HCT116 (cell line): ENCODE results near the gene CDC42EP5. TPM values are rescaled to one million over a fixed set of nuclear protein-coding genes. Genes with fewer than 3 reads are reported as not detected.

Experiments
- ATAC-seq: fragments of 200-7000 bp; cut with Tn5 transposase; 2 replicates; pipeline ENCODE4 v1.9.1; 2020; ENCODE audit warnings: mild to moderate bottlenecking, moderate library complexity
- BruUV-seq: library from RNA; stranded (reverse); fragments of 400-500 nt; replicated peaks from 2 replicates; lab custom pipeline; 2021; lab: Mats Ljungman, UMichigan
- CTCF ChIA-PET: fragments of 300-600 bp; sonication (Branson Sonifier 250); formaldehyde crosslinking; loops from one replicate; lab custom pipeline; 2021; ENCODE audit warnings: antibody characterized with exemption; lab: Charles Lee
- POLR2A ChIA-PET: fragments of 300-600, 350-600 bp; sonication (Branson Sonifier 250); formaldehyde crosslinking; loops from one replicate; lab custom pipeline; 2021; ENCODE audit warnings: antibody characterized with exemption; lab: Charles Lee
- RAD21 ChIA-PET, 2 experiments: fragments of 300-600 bp; sonication (Branson Sonifier 250); formaldehyde crosslinking; loops; one replicate each; lab custom pipeline; 2023; ENCODE audit warnings: low total read pairs in 2 of 2; ENCODE audit not compliant: uncharacterized antibody in 2 of 2, unreplicated experiment in 2 of 2, low non-redundant PET in 1 of 2; lab: Charles Lee
- DNase-seq: peaks from one replicate; pipeline ENCODE4 v3.0.0-alpha.2; 2010; ENCODE audit warnings: low read depth, low spot score
- H2AFZ ChIP-seq: fragments of 200-600 bp; shearing (Covaris generic), sonication (generic); 2 replicates; pipeline ENCODE4 v1.6.1; 2017; ENCODE audit warnings: low read depth, mixed run types, mixed read lengths, antibody characterized with exemption, low read length; ENCODE audit not compliant: poor library complexity, severe bottlenecking
- H3K27ac ChIP-seq: 2 replicates; pipeline ENCODE4 v1.5.1; 2012; ENCODE audit warnings: low read depth, low read length
- H3K27me3 ChIP-seq: fragments of 200-600 bp; sonication (generic); 2 replicates; pipeline ENCODE4 v1.6.1; 2016; ENCODE audit warnings: mixed run types, low read length, mixed read lengths; ENCODE audit not compliant: insufficient read depth
- H3K36me3 ChIP-seq, 2 experiments: fragments of 200-500 bp in 1 of 2; fragments of 200-600 bp in 1 of 2; sonication (Bioruptor generic) in 1 of 2; sonication (generic) in 1 of 2; 2 replicates each; pipeline versions ENCODE4 v1.5.1 to v1.6.1; 2014 to 2016; ENCODE audit warnings: low read length in 2 of 2, inconsistent platforms in 1 of 2, mixed read lengths in 1 of 2, mixed run types in 1 of 2; ENCODE audit not compliant: insufficient read depth in 2 of 2, control insufficient read depth in 1 of 2
- H3K4me1 ChIP-seq, 2 experiments: fragments of 200-600 bp in 1 of 2; sonication (generic) in 1 of 2; 2 replicates each; pipeline versions ENCODE4 v1.5.1 to v1.6.1; 2012 to 2017; ENCODE audit warnings: low read length in 2 of 2, inconsistent platforms in 1 of 2, mild to moderate bottlenecking in 1 of 2, mixed read lengths in 1 of 2, mixed run types in 1 of 2, moderate library complexity in 1 of 2; ENCODE audit not compliant: insufficient read depth in 2 of 2, control insufficient read depth in 1 of 2
- H3K4me2 ChIP-seq: fragments of 200-600 bp; sonication (generic); 2 replicates; pipeline ENCODE4 v1.6.1; 2017; ENCODE audit warnings: mixed run types, low read length, mixed read lengths
- H3K4me3 ChIP-seq, 2 experiments: fragments of 200-600 bp in 1 of 2; sonication (generic) in 1 of 2; replicated peaks in 1 of 2; 2 replicates each; pipeline ENCODE4 v1.5.1; 2011 to 2016; ENCODE audit warnings: low read length in 2 of 2, control low read depth in 1 of 2, low read depth in 1 of 2, mild to moderate bottlenecking in 1 of 2, mixed read lengths in 1 of 2, mixed run types in 1 of 2
- H3K79me2 ChIP-seq: fragments of 200-600 bp; sonication (generic); 2 replicates; pipeline ENCODE4 v1.6.1; 2017; ENCODE audit warnings: mild to moderate bottlenecking, mixed run types, low read length, moderate library complexity, mixed read lengths; ENCODE audit not compliant: insufficient read depth
- H3K9ac ChIP-seq: fragments of 200-600 bp; sonication (generic); 2 replicates; pipeline ENCODE4 v1.6.1; 2016; ENCODE audit warnings: low read length, mixed read lengths
- H3K9me2 ChIP-seq: fragments of 200-600 bp; sonication (generic), shearing (Covaris generic); 2 replicates; pipeline ENCODE4 v1.6.1; 2017; ENCODE audit warnings: mixed run types, mild to moderate bottlenecking, moderate library complexity; ENCODE audit not compliant: insufficient read depth
- H3K9me3 ChIP-seq, 2 experiments: fragments of 200-500 bp in 1 of 2; fragments of 200-600 bp in 1 of 2; sonication (Bioruptor generic) in 1 of 2; sonication (generic) in 1 of 2; 2 replicates each; pipeline ENCODE4 v1.6.1; 2014 to 2017; ENCODE audit warnings: low read length in 2 of 2, mixed read lengths in 2 of 2, inconsistent platforms in 1 of 2, low read depth in 1 of 2, mild to moderate bottlenecking in 1 of 2, mixed run types in 1 of 2, moderate library complexity in 1 of 2; ENCODE audit not compliant: control insufficient read depth in 1 of 2, insufficient read depth in 1 of 2
- H4K20me1 ChIP-seq: fragments of 200-600 bp; sonication (generic), shearing (Covaris generic); 2 replicates; pipeline ENCODE4 v1.6.1; 2017; ENCODE audit warnings: mixed run types, mild to moderate bottlenecking, moderate library complexity; ENCODE audit not compliant: insufficient read depth
- CEBPB ChIP-seq: IDR thresholded peaks from 2 replicates; pipeline ENCODE4 v1.6.1; 2012; ENCODE audit warnings: low read depth
- EGR1 ChIP-seq: IDR thresholded peaks from 2 replicates; pipeline ENCODE4 v1.6.1; 2012; ENCODE audit warnings: low read depth
- ELF1 ChIP-seq: IDR thresholded peaks from 2 replicates; pipeline ENCODE4 v1.6.1; 2012; ENCODE audit warnings: low read depth, borderline replicate concordance
- FOSL1 ChIP-seq: IDR thresholded peaks from 2 replicates; pipeline ENCODE4 v1.6.1; 2012; ENCODE audit warnings: low read depth
- POLR2A ChIP-seq: IDR thresholded peaks from 2 replicates; pipeline ENCODE4 v1.7.0; 2011; ENCODE audit warnings: borderline replicate concordance; ENCODE audit not compliant: insufficient read depth, insufficient read length; ENCODE audit errors: extremely low read depth
- RAD21 ChIP-seq: IDR thresholded peaks from 2 replicates; pipeline ENCODE4 v1.6.1; 2012; ENCODE audit warnings: low read depth, mild to moderate bottlenecking
- REST ChIP-seq: IDR thresholded peaks from 2 replicates; pipeline ENCODE4 v1.6.1; 2012; ENCODE audit warnings: low read depth
- SIN3A ChIP-seq: IDR thresholded peaks from 2 replicates; pipeline ENCODE4 v1.6.1; 2012; ENCODE audit warnings: low read depth
- SRF ChIP-seq: IDR thresholded peaks from 2 replicates; pipeline ENCODE4 v1.6.1; 2012; ENCODE audit warnings: low read depth
- TCF7L2 ChIP-seq: IDR thresholded peaks from 2 replicates; pipeline ENCODE4 v1.7.0; 2011; ENCODE audit warnings: borderline replicate concordance, inconsistent platforms; ENCODE audit not compliant: insufficient read depth, insufficient read length; ENCODE audit errors: extremely low read depth
- YY1 ChIP-seq: IDR thresholded peaks from 2 replicates; pipeline ENCODE4 v1.6.1; 2011; ENCODE audit warnings: low read length, low read depth, moderate library complexity, mild to moderate bottlenecking; ENCODE audit not compliant: insufficient replicate concordance; ENCODE audit errors: extremely low read depth
- intact Hi-C: fragments of 100-400 bp; cut with micrococcal nuclease; formaldehyde crosslinking; loops from 2 replicates; pipeline ENCODE4 v1.10.0; 2022
- total RNA-seq: library from RNA; stranded (reverse); gene quantifications from one replicate; pipeline ENCODE4 v1.2.1, GENCODE V29; 2021; ENCODE audit not compliant: unreplicated experiment
- TF ChIP-seq, protein P1 (sequence below): IDR thresholded peaks from 2 replicates; pipeline ENCODE4 v1.6.1; 2011; ENCODE audit warnings: mild to moderate bottlenecking, low read length, moderate library complexity; ENCODE audit not compliant: insufficient replicate concordance; ENCODE audit errors: extremely low read depth
- TF ChIP-seq, protein P2 (sequence below), 3 experiments: fragments of 200-600 bp in 1 of 3; sonication (generic) in 1 of 3; IDR thresholded peaks in 2 of 3; conservative IDR thresholded peaks in 1 of 3; 2 replicates each; pipeline ENCODE4 v1.5.1; 2012 to 2017; ENCODE audit warnings: low read depth in 2 of 3, low read length in 2 of 3, antibody characterized with exemption in 1 of 3, borderline replicate concordance in 1 of 3, control low read depth in 1 of 3, mild to moderate bottlenecking in 1 of 3, mixed read lengths in 1 of 3, mixed run types in 1 of 3, moderate library complexity in 1 of 3; ENCODE audit not compliant: insufficient read depth in 1 of 3
- TF ChIP-seq, protein P3 (sequence below): IDR thresholded peaks from 2 replicates; pipeline ENCODE4 v1.6.1; 2012

Gene CDC42EP5
- total RNA-seq, 1 experiment from 2014 or later, result 0.64 TPM

DNA sequence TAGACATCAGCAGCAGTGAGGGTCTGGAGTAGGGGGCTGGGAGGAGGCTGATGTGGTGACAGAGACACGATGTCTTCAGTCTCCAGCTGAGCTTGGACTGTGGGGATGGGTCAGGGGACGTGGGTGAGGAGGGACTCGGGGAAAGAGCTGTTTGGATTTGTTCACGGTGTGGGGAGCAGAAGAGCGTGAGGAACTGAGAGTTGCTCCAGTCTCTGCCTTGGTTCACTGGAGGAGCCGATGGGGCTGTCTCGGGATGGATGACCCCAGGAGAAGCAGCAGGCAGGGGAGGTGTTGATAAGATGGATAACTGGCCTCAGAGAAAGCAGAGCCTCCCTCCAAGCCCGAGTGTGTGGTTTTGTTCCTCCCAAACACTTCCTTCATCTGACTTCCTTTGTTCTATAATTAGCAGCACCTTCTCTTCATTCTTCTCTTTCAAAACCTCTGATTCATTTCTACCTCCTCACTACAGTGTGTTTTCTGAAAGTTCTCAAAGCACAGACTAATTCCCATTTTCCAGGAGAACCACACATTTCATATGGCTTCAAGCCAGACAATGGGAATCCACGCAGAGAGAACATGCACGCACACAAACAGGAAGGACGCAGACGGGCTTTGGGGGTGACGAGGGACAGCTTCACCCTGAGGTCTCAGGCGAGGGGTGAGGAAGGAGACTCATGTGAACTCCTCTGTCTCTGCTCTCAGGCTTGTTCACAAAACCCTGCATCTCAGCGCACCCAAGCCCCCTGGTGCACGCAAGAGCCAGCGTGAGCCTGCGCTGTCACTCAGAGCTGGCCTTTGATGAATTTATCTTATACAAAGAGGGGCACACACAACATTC lies 48.1 kb upstream of the CDC42EP5 start (continued):
- TF ChIP-seq, protein P1, sequence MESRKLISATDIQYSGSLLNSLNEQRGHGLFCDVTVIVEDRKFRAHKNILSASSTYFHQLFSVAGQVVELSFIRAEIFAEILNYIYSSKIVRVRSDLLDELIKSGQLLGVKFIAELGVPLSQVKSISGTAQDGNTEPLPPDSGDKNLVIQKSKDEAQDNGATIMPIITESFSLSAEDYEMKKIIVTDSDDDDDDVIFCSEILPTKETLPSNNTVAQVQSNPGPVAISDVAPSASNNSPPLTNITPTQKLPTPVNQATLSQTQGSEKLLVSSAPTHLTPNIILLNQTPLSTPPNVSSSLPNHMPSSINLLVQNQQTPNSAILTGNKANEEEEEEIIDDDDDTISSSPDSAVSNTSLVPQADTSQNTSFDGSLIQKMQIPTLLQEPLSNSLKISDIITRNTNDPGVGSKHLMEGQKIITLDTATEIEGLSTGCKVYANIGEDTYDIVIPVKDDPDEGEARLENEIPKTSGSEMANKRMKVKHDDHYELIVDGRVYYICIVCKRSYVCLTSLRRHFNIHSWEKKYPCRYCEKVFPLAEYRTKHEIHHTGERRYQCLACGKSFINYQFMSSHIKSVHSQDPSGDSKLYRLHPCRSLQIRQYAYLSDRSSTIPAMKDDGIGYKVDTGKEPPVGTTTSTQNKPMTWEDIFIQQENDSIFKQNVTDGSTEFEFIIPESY, result no peak
- TF ChIP-seq FOSL1 (no peak), SRF (no peak), CEBPB (no peak), EGR1 (no peak), SIN3A (no peak), TCF7L2 (no peak), RAD21 (no peak)
- TF ChIP-seq, protein P2, sequence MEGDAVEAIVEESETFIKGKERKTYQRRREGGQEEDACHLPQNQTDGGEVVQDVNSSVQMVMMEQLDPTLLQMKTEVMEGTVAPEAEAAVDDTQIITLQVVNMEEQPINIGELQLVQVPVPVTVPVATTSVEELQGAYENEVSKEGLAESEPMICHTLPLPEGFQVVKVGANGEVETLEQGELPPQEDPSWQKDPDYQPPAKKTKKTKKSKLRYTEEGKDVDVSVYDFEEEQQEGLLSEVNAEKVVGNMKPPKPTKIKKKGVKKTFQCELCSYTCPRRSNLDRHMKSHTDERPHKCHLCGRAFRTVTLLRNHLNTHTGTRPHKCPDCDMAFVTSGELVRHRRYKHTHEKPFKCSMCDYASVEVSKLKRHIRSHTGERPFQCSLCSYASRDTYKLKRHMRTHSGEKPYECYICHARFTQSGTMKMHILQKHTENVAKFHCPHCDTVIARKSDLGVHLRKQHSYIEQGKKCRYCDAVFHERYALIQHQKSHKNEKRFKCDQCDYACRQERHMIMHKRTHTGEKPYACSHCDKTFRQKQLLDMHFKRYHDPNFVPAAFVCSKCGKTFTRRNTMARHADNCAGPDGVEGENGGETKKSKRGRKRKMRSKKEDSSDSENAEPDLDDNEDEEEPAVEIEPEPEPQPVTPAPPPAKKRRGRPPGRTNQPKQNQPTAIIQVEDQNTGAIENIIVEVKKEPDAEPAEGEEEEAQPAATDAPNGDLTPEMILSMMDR (IDR thresholded peaks at IDR 0.05 in 2 of 3, conservative IDR thresholded peaks at IDR 0.05 in 1 of 3; ENCODE audit: borderline replicate concordance in 1 of 3, insufficient read depth in 1 of 3, low read depth in 2 of 3, low read length in 2 of 3), result no peak

- RAD21 ChIA-PET, result no interaction called here
- Histone ChIP-seq H2AFZ (no peak overlapping the region), H3K79me2 (no peaks in the 10 kb centered on the region), H3K9me3 (no peaks in the 10 kb centered on the region), H3K4me1 (peaks cover 0 to 7% of the 10 kb centered on the region in 2 experiments; a peak in 2 of 4 replicates), H3K9me2 (no peaks in the 10 kb centered on the region), H3K4me2 (no peak overlapping the region), H3K27me3 (peaks cover 37% of the 10 kb centered on the region), H3K36me3 (no peaks in the 10 kb centered on the region), H4K20me1 (no peaks in the 10 kb centered on the region), H3K27ac (no peak overlapping the region), H3K4me3 (no peak overlapping the region), H3K9ac (no peak overlapping the region)
- POLR2A ChIA-PET, result no interaction called here
- DNase-seq (no peak), ATAC-seq (no peak)
- no TSS peak for BruUV-seq
- intact Hi-C loops, result no loop called here
- CTCF ChIA-PET, result no interaction called here
- TF ChIP-seq SIN3A, result no peak
- TF ChIP-seq ELF1, result no peak
- TF ChIP-seq REST, result no peak; the same call in 1 of the 2 replicates
- TF ChIP-seq, protein P3, sequence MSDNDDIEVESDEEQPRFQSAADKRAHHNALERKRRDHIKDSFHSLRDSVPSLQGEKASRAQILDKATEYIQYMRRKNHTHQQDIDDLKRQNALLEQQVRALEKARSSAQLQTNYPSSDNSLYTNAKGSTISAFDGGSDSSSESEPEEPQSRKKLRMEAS, result no peak
- no peak for TF ChIP-seq YY1
- no peak for TF ChIP-seq CEBPB
- TF ChIP-seq POLR2A, result no peak
These were observed 45.7 kb upstream of the CDC42EP5 start for GRCh38 chr19:54518844-54519243.
